Lung (tissue), 12 donors: ENCODE results near the gene ROCK2. TPM values are rescaled to one million over a fixed set of nuclear protein-coding genes. Genes with fewer than 3 reads are reported as not detected.

Source experiments
- ATAC-seq: fragments of 200-7000 bp; cut with Tn5 transposase; one replicate; pipeline ENCODE4 v1.9.1; 2020; ENCODE audit warnings: moderate number of reproducible peaks; ENCODE audit not compliant: insufficient read depth, low FRiP score
- DNase-seq, 3 donors: peaks; one replicate each; pipeline ENCODE4 v3.0.0-alpha.2; 2013 to 2017
- H3K27ac ChIP-seq, 2 donors: one replicate each; pipeline ENCODE4 v1.5.1; 2013; ENCODE audit warnings: mild to moderate bottlenecking in 2 of 2, moderate library complexity in 2 of 2, control low read depth in 1 of 2, inconsistent platforms in 1 of 2, low read depth in 1 of 2, low read length in 1 of 2
- H3K27me3 ChIP-seq, 3 donors: one replicate each; pipeline ENCODE4 v1.5.1; 2013; ENCODE audit warnings: low read length in 2 of 3; ENCODE audit not compliant: control insufficient read depth in 3 of 3, insufficient read depth in 3 of 3
- H3K36me3 ChIP-seq, 4 donors: one replicate each; pipeline ENCODE4 v1.5.1; 2013; ENCODE audit warnings: low read length in 4 of 4, mild to moderate bottlenecking in 1 of 4, moderate library complexity in 1 of 4; ENCODE audit not compliant: control insufficient read depth in 4 of 4, insufficient read depth in 4 of 4
- H3K4me1 ChIP-seq, 5 donors: one replicate each; pipeline ENCODE4 v1.5.1; 2013; ENCODE audit warnings: low read length in 5 of 5, mild to moderate bottlenecking in 2 of 5, moderate library complexity in 1 of 5; ENCODE audit not compliant: control insufficient read depth in 5 of 5, insufficient read depth in 5 of 5
- H3K4me3 ChIP-seq: one replicate; pipeline ENCODE4 v1.5.1; 2013; ENCODE audit warnings: mild to moderate bottlenecking, control low read depth, moderate library complexity
- H3K9ac ChIP-seq, 2 donors: one replicate each; pipeline ENCODE4 v1.5.1; 2013; ENCODE audit warnings: low read length in 2 of 2, control low read depth in 1 of 2; ENCODE audit not compliant: insufficient read depth in 1 of 2
- H3K9me3 ChIP-seq, 4 donors: one replicate each; pipeline ENCODE4 v1.5.1; 2013; ENCODE audit warnings: low read length in 3 of 4, mild to moderate bottlenecking in 1 of 4, moderate library complexity in 1 of 4; ENCODE audit not compliant: control insufficient read depth in 4 of 4, insufficient read depth in 3 of 4
- WGBS, 2 donors: extraction: QIAGEN DNeasy Blood & Tissue Kit; methylation state at CpG; one replicate each; pipeline ENCODE4 v1.1.7; 2013; 5-methylcytosine and 5-hydroxymethylcytosine counted together
- polyA plus RNA-seq, 2 donors: library from polyadenylated mRNA; stranded (reverse); fragments of 200-250 nt; gene quantifications; one replicate each; pipeline ENCODE4 v1.2.1, GENCODE V29; 2013
- total RNA-seq, 2 donors: library from RNA; depleted of rRNA in 1 of 2; stranded (reverse); fragments of >200 nt in 1 of 2; gene quantifications; one replicate each; pipeline ENCODE4 v1.2.1, GENCODE V29; 2014 to 2021
- TF ChIP-seq, protein P1 (sequence below): IDR thresholded peaks from 2 replicates; pipeline ENCODE4 v1.5.1; 2012; ENCODE audit warnings: mild to moderate bottlenecking; ENCODE audit errors: control extremely low read depth, extremely low read depth
- donor health status: control.
- donor health status: control.
- donor health status: Bipolar disorder and iron deficiency.
- donor health status: healthy.
- donor health status: DM: yes; HTN: yes; CAD: no.

The ROCK2 gene
- total and polyA plus RNA-seq, 4 donors = 8.0 to 103 (median 28.7) TPM

DNA sequence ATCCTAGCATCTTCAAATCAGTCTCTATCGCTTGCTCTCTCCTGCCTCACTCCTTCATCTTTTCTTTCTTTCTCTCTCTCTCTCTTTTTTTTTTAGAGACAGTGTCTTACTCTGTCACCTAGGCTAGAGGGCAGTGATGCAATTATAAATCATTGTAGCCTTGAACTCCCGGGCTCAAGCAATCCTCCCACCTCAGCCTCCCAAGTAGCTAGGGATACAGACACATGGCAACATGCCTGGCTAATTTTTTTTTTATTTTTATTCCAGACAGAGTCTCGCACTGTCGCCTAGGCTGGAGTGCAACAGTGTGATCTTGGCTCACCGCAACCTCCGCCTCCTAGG lies 199.7 kb downstream of the ROCK2 start:
- no peak overlapping the region for H3K4me3 ChIP-seq
- H3K4me1 ChIP-seq = no peaks in the 10 kb centered on the region
- H3K36me3 ChIP-seq = no peaks in the 10 kb centered on the region
- H3K9me3 ChIP-seq = peaks cover 0 to 2% (median 0%) of the 10 kb centered on the region in 4 donors
- no peak overlapping the region for H3K27ac ChIP-seq
- DNase-seq (no peak), ATAC-seq (no peak)
- TF ChIP-seq, protein P1, sequence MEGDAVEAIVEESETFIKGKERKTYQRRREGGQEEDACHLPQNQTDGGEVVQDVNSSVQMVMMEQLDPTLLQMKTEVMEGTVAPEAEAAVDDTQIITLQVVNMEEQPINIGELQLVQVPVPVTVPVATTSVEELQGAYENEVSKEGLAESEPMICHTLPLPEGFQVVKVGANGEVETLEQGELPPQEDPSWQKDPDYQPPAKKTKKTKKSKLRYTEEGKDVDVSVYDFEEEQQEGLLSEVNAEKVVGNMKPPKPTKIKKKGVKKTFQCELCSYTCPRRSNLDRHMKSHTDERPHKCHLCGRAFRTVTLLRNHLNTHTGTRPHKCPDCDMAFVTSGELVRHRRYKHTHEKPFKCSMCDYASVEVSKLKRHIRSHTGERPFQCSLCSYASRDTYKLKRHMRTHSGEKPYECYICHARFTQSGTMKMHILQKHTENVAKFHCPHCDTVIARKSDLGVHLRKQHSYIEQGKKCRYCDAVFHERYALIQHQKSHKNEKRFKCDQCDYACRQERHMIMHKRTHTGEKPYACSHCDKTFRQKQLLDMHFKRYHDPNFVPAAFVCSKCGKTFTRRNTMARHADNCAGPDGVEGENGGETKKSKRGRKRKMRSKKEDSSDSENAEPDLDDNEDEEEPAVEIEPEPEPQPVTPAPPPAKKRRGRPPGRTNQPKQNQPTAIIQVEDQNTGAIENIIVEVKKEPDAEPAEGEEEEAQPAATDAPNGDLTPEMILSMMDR = no peak
- no peaks in the 10 kb centered on the region for H3K27me3 ChIP-seq
- no peak overlapping the region for H3K9ac ChIP-seq
- WGBS, 2 donors = 90 to 96% methylated on average over 6 of the region's 6 CpGs

DNA sequence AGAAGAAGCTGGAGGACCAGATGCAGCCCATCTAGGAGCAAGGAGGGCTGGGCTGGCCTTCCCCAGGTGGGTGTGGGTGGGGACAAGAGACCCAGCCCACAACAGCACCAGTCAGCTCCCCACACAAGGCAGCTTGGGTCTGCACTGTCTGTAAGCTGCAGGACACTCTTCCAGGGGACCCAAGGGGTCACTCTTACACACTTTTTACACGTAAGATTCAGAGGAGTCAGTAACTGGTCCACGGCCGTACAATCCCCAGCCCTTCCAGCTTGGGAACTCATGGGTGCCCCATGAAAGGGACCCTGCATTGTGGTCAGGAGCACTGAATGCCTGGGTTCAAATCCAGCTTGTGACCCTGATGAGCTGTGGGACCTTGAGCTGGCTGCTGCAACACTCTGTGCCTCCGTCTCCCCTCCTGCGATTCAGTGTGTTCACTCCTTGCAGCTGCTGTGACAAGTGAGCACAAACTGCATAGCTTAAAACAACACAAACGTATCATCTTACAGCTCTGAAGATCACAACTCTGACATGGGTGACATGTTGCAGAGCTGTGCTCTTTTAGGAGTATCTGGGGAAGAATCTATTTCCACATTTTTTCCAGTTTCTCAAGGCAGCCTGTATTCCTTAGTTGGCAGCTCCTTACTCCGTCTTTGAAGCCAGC lies 200.2 kb downstream of the ROCK2 start:
- Histone ChIP-seq H3K27ac (no peak overlapping the region), H3K27me3 (no peaks in the 10 kb centered on the region), H3K4me1 (no peaks in the 10 kb centered on the region), H3K9me3 (peaks cover 0 to 2% (median 0%) of the 10 kb centered on the region in 4 donors), H3K9ac (no peak overlapping the region), H3K4me3 (no peak overlapping the region), H3K36me3 (no peaks in the 10 kb centered on the region)
- WGBS, 2 donors = 89 to 91% methylated on average over 7 of the region's 7 CpGs
- ATAC-seq (no peak), DNase-seq (no peak)
- TF ChIP-seq, protein P1 = no peak

DNA sequence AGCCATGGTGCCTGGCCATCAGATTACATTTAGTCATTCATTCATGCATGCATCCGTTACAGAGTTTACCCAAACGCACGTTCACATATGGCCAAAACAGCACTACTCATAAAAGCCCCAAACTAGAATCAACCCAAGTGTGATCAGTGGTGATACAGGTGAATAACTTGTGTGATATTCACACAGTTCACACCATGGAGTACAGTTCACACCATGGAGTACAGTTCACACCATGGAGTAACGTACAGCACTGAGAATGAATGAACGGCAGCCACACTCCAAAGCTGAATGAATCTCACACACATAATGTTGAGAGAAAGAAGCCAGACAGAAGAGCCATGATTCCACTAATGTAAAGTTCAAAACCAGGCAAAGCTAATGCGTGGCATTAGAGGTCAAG lies 201.4 kb downstream of the ROCK2 start:
- WGBS, 2 donors = 86 to 96% methylated on average over 6 of the region's 6 CpGs
- TF ChIP-seq, protein P1 = no peak
- DNase-seq (no peak), ATAC-seq (no peak)
- Histone ChIP-seq H3K27ac (no peak overlapping the region), H3K36me3 (no peaks in the 10 kb centered on the region), H3K4me3 (no peak overlapping the region), H3K27me3 (no peaks in the 10 kb centered on the region), H3K4me1 (no peaks in the 10 kb centered on the region), H3K9me3 (peaks cover 0 to 2% (median 0%) of the 10 kb centered on the region in 4 donors), H3K9ac (no peak overlapping the region)

DNA sequence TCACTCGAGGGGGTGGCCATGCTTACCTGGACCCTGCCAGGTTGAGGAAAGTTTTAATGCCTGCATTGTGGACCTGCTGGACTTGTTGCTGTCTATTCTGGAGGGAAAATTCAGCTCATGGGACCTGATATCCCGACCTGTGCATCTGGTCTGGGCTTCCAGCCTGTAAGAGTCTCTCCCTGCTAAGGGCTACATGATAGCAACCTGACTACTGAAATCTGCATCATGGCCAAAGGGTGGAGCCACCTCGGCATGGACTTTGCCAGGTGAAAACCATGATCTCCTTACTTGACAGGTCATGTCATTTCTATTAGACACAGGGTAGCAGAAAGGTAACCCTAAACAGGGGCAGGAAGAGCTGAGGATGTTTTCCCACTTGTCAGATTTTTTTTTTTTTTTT lies 202.1 kb downstream of the ROCK2 start:
- Histone ChIP-seq H3K9me3 (peaks cover 0 to 2% (median 0%) of the 10 kb centered on the region in 4 donors), H3K9ac (no peak overlapping the region), H3K36me3 (no peaks in the 10 kb centered on the region), H3K4me1 (no peaks in the 10 kb centered on the region), H3K27ac (no peak overlapping the region), H3K27me3 (no peaks in the 10 kb centered on the region), H3K4me3 (no peak overlapping the region)
- no peak for ATAC-seq
- DNase-seq = no peak
- 74 to 76% methylated on average over 3 of the region's 3 CpGs for WGBS, 2 donors
- TF ChIP-seq, protein P1 = no peak
